ENCODE data around the gene SH3RF3. TPM values are rescaled to one million over a fixed set of nuclear protein-coding genes. Genes with fewer than 3 reads are reported as not detected.

The SH3RF3 gene
- total RNA-seq, 4 donors from 2014 or later = 2.8 to 5.7 (median 3.0) TPM

GRCh38 chr2:109232909-109233308 is 103.9 kb downstream of the SH3RF3 start:
- no peaks in the 10 kb centered on the region for H3K9me3 ChIP-seq
- intact Hi-C loops (cut with DNase I; ENCODE audit: low total_unique reads) = no loop called here
- TF ChIP-seq POLR2A (IDR thresholded peaks at IDR 0.05) = no peak
- no peak for TF ChIP-seq CTCF (IDR thresholded peaks at IDR 0.05 in 4 of 5, conservative IDR thresholded peaks at IDR 0.05 in 1 of 5)
- H3K36me3 ChIP-seq = no peaks in the 10 kb centered on the region
- DNase-seq = no peak
- H3K4me1 ChIP-seq = peaks cover 13 to 33% of the 10 kb centered on the region in 2 donors
- H3K27ac ChIP-seq = no peak overlapping the region
- H3K27me3 ChIP-seq = no peaks in the 10 kb centered on the region
- in situ Hi-C loops (cut with MboI; ENCODE audit: low sequenced_read_pairs in 4 of 4) = no loop called here
- ATAC-seq = no peak
- no peak overlapping the region for H3K4me3 ChIP-seq

- intact Hi-C loops (cut with DNase I; ENCODE audit: low total_unique reads) (no loop called here), in situ Hi-C loops (cut with MboI; ENCODE audit: low sequenced_read_pairs in 4 of 4) (no loop called here)
- no peaks in the 10 kb centered on the region for H3K27me3 ChIP-seq
- H3K4me1 ChIP-seq = peaks cover 13 to 33% of the 10 kb centered on the region in 2 donors
- ATAC-seq (no peak), DNase-seq (no peak)
- H3K9me3 ChIP-seq = no peaks in the 10 kb centered on the region
- no peaks in the 10 kb centered on the region for H3K36me3 ChIP-seq
- H3K4me3 ChIP-seq = no peak overlapping the region
- no peak for TF ChIP-seq CTCF (IDR thresholded peaks at IDR 0.05 in 4 of 5, conservative IDR thresholded peaks at IDR 0.05 in 1 of 5)
- TF ChIP-seq POLR2A (IDR thresholded peaks at IDR 0.05) = no peak
- no peak overlapping the region for H3K27ac ChIP-seq
These were observed 104.6 kb downstream of the SH3RF3 start for GRCh38 chr2:109233643-109234042.

DNA sequence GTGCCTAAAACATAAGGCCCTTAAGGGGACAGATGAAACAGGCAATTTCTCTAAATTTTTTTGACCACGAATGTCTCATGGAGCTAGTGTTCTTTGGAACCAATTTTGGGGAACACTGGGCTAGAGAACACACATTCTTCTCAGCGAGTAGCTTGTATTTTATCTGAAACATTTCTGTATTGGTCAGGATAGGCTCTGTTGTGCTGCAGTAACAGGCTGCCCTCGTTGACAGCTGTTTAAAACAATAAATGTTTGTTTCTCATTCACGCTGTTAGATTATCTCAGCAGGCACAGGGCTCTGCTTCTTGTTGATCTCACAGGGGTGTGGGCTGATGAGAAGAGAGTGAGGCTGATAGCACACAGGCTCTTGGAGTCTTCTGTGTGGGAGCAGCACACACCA is 105.3 kb downstream of the SH3RF3 start:
- H3K27me3 ChIP-seq = no peaks in the 10 kb centered on the region
- H3K9me3 ChIP-seq = no peaks in the 10 kb centered on the region
- H3K27ac ChIP-seq = no peak overlapping the region
- H3K4me3 ChIP-seq = no peak overlapping the region
- intact Hi-C loops (cut with DNase I; ENCODE audit: low total_unique reads) = no loop called here
- TF ChIP-seq CTCF (IDR thresholded peaks at IDR 0.05 in 4 of 5, conservative IDR thresholded peaks at IDR 0.05 in 1 of 5) (no peak), POLR2A (IDR thresholded peaks at IDR 0.05) (no peak)
- H3K36me3 ChIP-seq = no peaks in the 10 kb centered on the region
- in situ Hi-C loops (cut with MboI; ENCODE audit: low sequenced_read_pairs in 4 of 4) = no loop called here
- no peak for DNase-seq
- no peak for ATAC-seq
- peaks cover 13 to 38% of the 10 kb centered on the region in 2 donors for H3K4me1 ChIP-seq

DNA sequence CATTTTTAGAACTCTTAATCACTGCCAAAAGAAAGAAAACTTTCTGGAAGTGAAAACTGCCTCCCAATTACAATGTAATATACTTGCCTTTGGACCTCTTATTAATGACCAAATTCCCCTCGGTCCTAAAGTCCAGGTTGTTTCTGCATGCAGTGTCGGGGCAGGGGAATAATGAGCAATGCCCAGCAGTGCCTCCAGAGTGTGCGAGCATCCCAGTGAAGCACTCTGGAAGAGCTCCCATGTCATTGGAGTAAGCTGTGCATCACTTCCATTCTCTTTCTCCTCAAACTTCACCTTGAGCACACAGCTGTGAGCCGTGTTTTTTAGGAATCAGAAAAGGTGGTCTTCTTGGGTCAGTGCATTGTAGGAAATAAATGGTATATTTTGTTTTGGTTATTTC is 107.1 kb downstream of the SH3RF3 start:
- intact Hi-C loops (cut with DNase I; ENCODE audit: low total_unique reads) (no loop called here), in situ Hi-C loops (cut with MboI; ENCODE audit: low sequenced_read_pairs in 4 of 4) (no loop called here)
- TF ChIP-seq CTCF (IDR thresholded peaks at IDR 0.05 in 4 of 5, conservative IDR thresholded peaks at IDR 0.05 in 1 of 5) (no peak), POLR2A (IDR thresholded peaks at IDR 0.05) (no peak)
- H3K27me3 ChIP-seq = no peaks in the 10 kb centered on the region
- DNase-seq (no peak), ATAC-seq (no peak)
- no peak overlapping the region for H3K4me3 ChIP-seq
- no peaks in the 10 kb centered on the region for H3K36me3 ChIP-seq
- H3K9me3 ChIP-seq = no peaks in the 10 kb centered on the region
- no peak overlapping the region for H3K27ac ChIP-seq
- H3K4me1 ChIP-seq = peaks cover 6 to 31% of the 10 kb centered on the region in 2 donors

- ATAC-seq = no peak
- peaks cover 9 to 35% of the 10 kb centered on the region in 2 donors for H3K4me1 ChIP-seq
- H3K4me3 ChIP-seq = no peak overlapping the region
- H3K27ac ChIP-seq = no peak overlapping the region
- in situ Hi-C loops (cut with MboI; ENCODE audit: low sequenced_read_pairs in 4 of 4) = no loop called here
- no peak for DNase-seq
- intact Hi-C loops (cut with DNase I; ENCODE audit: low total_unique reads) = no loop called here
- H3K36me3 ChIP-seq = no peaks in the 10 kb centered on the region
- no peaks in the 10 kb centered on the region for H3K9me3 ChIP-seq
- TF ChIP-seq POLR2A (IDR thresholded peaks at IDR 0.05) (no peak), CTCF (IDR thresholded peaks at IDR 0.05 in 4 of 5, conservative IDR thresholded peaks at IDR 0.05 in 1 of 5) (no peak)
- H3K27me3 ChIP-seq = no peaks in the 10 kb centered on the region
These were observed 108.8 kb downstream of the SH3RF3 start for GRCh38 chr2:109237792-109238191.
